ES-I3 (cell line): ENCODE measurements around the gene EVX1.

Source experiments
- H3K36me3 ChIP-seq: 2 replicates; pipeline ENCODE4 v1.6.1; 2013; ENCODE audit warnings: mild to moderate bottlenecking, low read length, control low read depth, moderate library complexity; ENCODE audit not compliant: insufficient read depth
- H3K4me1 ChIP-seq: 2 replicates; pipeline ENCODE4 v1.6.1; 2013; ENCODE audit warnings: mild to moderate bottlenecking, control low read depth, low read length; ENCODE audit not compliant: insufficient read depth
- H3K9ac ChIP-seq: 2 replicates; pipeline ENCODE4 v1.6.1; 2013; ENCODE audit warnings: low read depth, mild to moderate bottlenecking, low read length, moderate library complexity
- H3K9me3 ChIP-seq: 2 replicates; pipeline ENCODE4 v1.6.1; 2013; ENCODE audit warnings: mild to moderate bottlenecking, low read length, moderate library complexity; ENCODE audit not compliant: control insufficient read depth, insufficient read depth

The EVX1 gene

DNA sequence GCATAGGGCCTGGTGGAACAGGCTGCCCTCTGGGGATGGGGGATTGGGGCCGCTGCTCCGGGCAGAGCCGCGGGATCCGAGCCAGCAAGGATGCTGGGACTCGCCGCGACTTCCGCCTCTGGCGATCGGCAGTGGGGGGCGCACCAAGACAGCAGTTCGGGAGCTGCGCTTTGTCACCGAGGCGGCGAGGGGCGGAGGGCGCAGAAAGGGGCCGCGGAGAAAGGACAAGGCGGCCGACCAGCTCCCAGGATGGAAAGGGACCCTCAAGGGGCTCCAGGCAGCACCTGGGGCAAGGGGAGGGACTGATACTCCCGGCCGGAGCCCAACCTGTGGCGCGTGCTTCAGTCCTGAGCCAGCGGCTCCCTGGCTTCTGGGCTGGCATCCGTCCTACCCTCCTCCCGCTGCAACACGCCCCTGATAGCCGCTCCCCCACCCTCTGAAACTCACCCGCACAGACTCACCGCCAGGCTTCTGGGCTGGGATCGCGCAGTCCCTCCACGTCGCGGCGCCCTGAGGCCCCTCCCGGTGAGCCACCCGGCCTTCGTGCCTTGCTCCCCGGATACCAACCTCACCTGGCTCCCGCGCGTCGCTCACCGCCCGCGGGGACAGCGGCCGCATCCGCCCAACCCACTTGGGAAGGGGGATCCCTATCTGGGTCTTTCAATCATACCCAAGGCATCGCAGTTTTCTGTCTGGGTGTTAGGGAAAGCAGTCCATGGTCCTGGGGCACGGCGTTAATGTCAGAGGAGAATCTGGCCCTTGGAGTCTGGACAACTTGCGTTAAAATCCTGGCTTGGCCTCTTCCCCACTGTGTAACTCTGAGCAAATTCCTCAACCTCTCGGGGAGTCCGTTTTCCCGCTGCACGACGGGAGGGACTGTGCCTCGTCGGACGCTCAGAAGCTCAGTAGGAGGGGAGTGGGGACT is 7.0 kb upstream of the EVX1 start:
- Histone ChIP-seq H3K9me3 (no peaks in the 10 kb centered on the region), H3K4me1 (peaks cover 1% of the 10 kb centered on the region), H3K36me3 (no peaks in the 10 kb centered on the region), H3K9ac (peak overlapping the region; percentile 17; the same call in 1 of the 2 replicates)

DNA sequence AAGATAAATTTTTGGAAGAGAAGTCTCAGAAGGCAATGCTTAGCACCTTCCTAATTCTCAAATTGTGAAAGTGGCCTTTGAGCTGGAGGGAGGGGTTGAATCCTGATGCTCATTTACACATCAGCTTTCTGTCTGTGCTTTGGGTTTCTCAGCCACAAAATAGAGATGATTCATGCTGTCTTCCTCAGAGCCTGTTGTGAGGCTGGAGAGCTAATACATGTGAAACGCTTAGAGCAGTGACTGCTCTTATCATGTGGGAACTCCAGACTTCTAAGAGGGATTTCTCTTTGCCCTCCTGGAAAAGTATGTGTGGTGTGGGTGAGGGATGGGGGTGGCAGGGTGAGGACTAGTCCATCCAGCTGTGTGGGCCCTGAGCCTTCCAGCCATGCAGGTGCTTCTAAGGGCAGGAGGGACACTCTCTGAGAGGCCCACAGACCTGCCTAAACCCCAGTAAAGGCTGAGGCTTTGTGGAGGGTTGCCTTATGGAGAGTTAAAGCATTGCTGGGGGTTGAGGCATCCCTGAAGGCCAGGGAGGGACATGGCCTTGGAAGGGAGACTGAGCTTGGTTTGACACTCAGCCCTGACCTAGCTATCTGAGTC is 4.8 kb upstream of the EVX1 start:
- H3K36me3 ChIP-seq = no peaks in the 10 kb centered on the region
- peaks cover 10% of the 10 kb centered on the region for H3K4me1 ChIP-seq
- no peaks in the 10 kb centered on the region for H3K9me3 ChIP-seq
- H3K9ac ChIP-seq = no peak overlapping the region

- Histone ChIP-seq H3K9me3 (no peaks in the 10 kb centered on the region), H3K36me3 (no peaks in the 10 kb centered on the region), H3K4me1 (peaks cover 10% of the 10 kb centered on the region), H3K9ac (no peak overlapping the region)
These were observed 3.6 kb upstream of the EVX1 start for GRCh38 chr7:27238979-27239386.

DNA sequence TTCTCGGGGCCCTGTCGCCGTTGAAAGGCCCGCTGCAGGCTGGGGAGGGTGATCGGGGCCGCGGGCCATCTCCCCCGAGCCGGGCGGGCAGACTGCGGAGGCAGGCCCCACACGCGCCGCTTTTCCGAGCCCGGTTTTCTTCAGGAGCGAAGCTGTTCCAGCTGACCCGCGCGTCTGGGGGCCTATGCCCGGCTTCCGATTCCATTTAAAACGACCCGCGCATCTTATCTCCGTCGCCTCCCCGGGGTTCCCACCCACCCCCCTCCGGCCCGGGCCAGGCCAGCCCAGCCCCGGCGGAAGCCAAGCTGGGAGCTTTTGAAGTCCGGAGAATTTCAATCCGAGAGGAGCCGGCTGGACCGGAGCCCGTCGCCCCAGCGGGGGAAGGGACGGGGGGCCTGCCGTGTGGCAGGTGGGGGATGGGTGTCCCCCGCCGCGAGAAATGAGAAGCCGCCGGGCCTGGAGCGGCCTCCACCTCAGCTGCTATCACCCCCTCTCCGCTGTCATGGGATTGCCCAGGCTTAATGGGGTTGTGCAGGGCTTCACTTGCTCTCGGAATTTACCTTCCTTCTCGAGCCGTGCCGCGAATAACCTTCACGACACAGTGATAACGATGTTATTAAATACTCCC is 3.1 kb upstream of the EVX1 start:
- H3K36me3 ChIP-seq = no peaks in the 10 kb centered on the region
- no peak overlapping the region for H3K9ac ChIP-seq
- H3K4me1 ChIP-seq = peaks cover 10% of the 10 kb centered on the region
- no peaks in the 10 kb centered on the region for H3K9me3 ChIP-seq

DNA sequence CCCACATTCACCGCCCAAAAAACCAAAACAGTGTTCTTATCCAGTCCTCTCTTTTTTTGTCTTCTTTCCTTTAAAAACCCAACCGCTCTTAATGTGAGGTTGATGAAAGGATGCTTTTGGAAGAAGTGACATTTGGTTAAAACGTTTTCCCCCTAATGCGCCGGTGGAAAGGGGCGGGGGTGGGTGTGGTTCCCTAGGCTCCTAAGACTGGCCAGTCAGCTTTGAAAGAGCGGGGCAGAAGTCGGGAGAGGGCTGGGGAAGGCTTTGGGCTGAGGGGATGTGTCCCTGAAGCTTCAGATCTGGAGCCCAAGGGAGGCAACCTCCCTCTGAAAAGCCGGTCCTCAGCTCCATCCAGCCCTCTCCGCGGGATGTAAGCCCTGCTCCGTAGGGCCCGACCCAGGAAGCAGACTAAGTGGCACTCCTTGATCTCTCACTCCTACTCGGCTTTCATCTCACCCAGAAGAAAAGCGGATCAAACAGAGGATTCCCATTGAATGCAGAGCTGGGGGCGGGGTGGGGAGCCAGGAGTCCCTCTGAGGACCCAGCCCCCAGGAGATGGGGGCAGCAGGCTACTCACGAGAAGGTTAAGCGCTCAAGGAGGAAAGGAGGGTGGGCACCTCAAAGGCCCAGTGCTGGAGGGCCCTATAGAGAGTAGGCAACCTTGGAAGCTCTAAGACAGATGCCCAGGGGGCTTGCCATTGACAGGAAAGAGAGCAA is 2.4 kb upstream of the EVX1 start:
- Histone ChIP-seq H3K36me3 (no peaks in the 10 kb centered on the region), H3K9me3 (no peaks in the 10 kb centered on the region), H3K4me1 (peaks cover 11% of the 10 kb centered on the region), H3K9ac (no peak overlapping the region)

DNA sequence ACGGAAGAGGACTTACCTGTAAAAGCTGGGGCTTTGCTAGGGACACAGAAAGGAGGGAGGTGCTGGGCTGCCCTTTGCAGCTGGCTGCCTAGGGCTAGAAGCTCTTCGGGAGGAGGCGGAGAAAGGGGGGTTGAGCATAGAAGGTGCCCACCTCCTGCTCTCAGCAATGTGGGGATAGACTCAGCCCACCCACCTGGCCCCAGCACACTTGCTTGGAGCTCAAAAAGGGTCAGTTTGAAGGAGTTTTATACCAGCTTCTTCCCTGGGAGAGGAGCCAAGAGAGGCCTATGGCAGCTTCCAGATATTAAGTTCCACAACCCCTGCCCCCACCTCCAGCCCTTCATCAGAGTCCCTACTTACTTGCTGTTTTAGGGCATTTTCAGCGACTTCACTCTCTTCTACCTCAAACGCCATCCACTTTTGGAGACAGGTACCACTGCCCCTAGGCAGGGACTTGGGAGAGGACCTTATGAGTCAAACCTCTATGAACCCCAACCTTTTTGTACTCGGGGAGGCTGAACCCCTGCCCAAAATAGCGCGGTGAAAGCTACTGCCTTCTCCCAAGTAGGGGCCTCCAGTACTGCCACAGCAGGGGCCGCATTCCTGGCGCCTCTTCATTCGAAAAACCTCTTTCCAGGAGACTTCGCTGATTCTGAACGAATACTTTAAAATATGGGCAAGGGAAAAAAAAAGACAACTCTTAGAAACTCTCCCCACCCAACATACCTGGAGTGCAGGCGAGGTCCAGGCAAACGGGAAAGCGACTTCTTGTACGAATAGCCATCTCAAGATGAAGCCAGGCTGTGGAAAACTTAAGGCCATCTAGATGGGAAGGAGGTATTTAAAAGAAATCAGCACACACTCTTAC is 1.2 kb upstream of the EVX1 start:
- Histone ChIP-seq H3K9me3 (no peaks in the 10 kb centered on the region), H3K4me1 (peaks cover 13% of the 10 kb centered on the region), H3K36me3 (no peaks in the 10 kb centered on the region), H3K9ac (no peak overlapping the region)

DNA sequence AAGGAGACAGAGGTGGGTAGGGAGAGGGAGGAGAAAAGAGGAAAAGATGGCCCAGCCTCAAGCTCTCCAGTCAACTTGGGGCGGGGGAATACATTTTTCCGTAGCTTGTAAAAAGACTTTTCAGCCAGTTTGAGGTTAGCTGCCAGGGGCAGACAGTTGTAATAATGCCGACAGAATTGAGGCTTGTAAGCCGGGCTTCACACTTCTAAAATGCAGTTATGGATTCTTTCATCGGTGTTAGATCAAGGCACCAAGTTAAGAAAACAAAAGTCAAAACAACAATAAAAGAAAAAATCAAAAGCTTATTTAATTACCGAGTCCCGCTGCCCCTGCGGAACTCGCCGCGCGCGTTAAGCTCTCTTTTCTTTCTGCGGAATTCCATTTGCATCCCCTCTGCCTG is 448 bp upstream of the EVX1 start:
- no peaks in the 10 kb centered on the region for H3K9me3 ChIP-seq
- peaks cover 13% of the 10 kb centered on the region for H3K4me1 ChIP-seq
- no peaks in the 10 kb centered on the region for H3K36me3 ChIP-seq
- no peak overlapping the region for H3K9ac ChIP-seq

- Histone ChIP-seq H3K9ac (peak overlapping the region; percentile 25; the same call in 1 of the 2 replicates), H3K4me1 (peaks cover 13% of the 10 kb centered on the region), H3K36me3 (no peaks in the 10 kb centered on the region), H3K9me3 (no peaks in the 10 kb centered on the region)
These were observed 950 bp downstream of the EVX1 start for GRCh38 chr7:27243340-27244163.

DNA sequence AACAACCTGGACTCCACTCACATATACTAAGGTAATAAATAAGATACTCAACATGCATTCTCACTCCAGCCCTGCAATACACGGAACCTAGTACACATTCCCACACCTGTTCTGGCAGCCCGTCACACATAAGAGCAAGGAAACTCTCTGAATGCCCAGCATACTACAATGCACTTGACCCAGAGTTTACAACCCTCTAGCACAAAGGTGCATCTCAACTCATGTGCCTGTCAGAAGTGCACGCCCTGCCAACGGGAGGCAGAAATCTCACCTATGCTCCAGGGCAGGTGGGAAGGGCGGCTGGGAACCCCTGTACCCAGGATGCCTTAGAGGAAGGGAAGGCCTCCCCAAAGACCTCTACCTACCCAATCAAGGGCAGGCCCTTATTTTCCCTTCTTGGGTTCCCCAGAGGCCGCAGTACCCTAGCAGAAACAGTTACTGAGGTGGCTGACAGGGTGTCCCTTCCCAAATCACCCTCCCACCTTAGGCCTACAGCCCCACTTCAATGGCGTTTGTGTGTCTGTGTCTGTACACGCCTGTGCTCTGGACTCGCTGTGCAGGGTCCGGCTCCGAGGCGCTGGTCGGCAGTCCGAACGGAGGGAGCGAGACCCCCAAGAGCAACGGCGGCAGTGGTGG is 2.0 kb downstream of the EVX1 start:
- H3K9ac ChIP-seq = no peak overlapping the region; the same call in 1 of the 2 replicates
- peaks cover 13% of the 10 kb centered on the region for H3K4me1 ChIP-seq
- H3K9me3 ChIP-seq = no peaks in the 10 kb centered on the region
- no peaks in the 10 kb centered on the region for H3K36me3 ChIP-seq

DNA sequence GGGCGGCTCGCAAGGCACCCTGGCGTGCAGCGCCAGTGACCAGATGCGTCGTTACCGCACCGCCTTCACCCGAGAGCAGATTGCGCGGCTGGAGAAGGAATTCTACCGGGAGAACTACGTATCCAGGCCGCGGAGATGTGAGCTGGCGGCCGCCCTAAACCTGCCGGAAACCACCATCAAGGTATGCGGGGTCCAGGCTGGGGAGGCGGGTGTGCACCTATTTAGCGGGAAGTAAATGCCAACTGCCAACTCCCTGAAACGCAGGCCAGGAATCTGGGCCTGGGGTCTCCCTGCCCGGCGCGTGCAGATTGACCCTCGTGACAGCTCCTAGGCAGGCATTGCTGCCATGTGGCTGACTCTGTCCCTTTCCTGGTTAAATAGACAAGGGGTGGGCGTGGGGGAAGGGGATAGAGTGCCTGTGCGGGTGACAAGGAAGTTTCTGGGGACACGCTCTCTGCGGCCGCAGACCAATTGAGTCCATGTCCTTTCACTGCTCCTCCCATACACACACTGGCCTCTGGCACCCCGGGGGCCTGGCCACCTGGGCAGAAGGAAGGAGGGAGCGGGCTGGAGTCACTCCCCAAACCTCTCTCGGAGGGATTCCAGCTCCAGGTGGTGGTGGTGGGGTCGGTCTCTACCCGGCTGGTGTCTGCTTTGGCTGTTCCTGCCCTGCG is 2.7 kb downstream of the EVX1 start:
- Histone ChIP-seq H3K4me1 (peaks cover 13% of the 10 kb centered on the region), H3K9ac (peak overlapping the region; percentile 42; the same call in 1 of the 2 replicates), H3K9me3 (no peaks in the 10 kb centered on the region), H3K36me3 (no peaks in the 10 kb centered on the region)

- no peaks in the 10 kb centered on the region for H3K9me3 ChIP-seq
- H3K36me3 ChIP-seq = no peaks in the 10 kb centered on the region
- H3K4me1 ChIP-seq = peaks cover 14% of the 10 kb centered on the region
- peak overlapping the region; percentile 42; the same call in 1 of the 2 replicates for H3K9ac ChIP-seq
These were observed 3.4 kb downstream of the EVX1 start for GRCh38 chr7:27245798-27246691.
